Neural cell (in vitro differentiated cells): ENCODE data around the gene MSMB. TPM values are rescaled to one million over a fixed set of nuclear protein-coding genes. Genes with fewer than 3 reads are reported as not detected.
"Not testable (repeated sequence)": the region's sequence is repeated elsewhere in the genome, so short reads cannot be mapped to it uniquely, and the experiment has no call there.

Source experiments
- H2AFZ ChIP-seq: fragments of 200-600, 300-800 bp; sonication (generic), shearing (Covaris generic); 2 replicates; pipeline ENCODE4 v1.6.0; 2014; ENCODE audit warnings: low read depth, mild to moderate bottlenecking, antibody characterized with exemption, low read length, moderate library complexity
- H3F3A ChIP-seq: fragments of 200-600 bp; shearing (Covaris generic); 2 replicates; pipeline ENCODE4 v1.6.1; 2016; ENCODE audit warnings: mild to moderate bottlenecking, moderate library complexity, mixed read lengths, antibody characterized with exemption, low read length; ENCODE audit not compliant: insufficient read depth, poor library complexity, severe bottlenecking
- H3K27ac ChIP-seq: fragments of 200-600, 300-800 bp; sonication (generic), shearing (Covaris generic); 2 replicates; pipeline ENCODE4 v1.5.1; 2014; ENCODE audit warnings: mild to moderate bottlenecking, low read length, moderate library complexity
- H3K27me3 ChIP-seq: fragments of 300-800, 200-600 bp; sonication (generic), shearing (Covaris generic); 2 replicates; pipeline ENCODE4 v1.6.0; 2014; ENCODE audit warnings: mild to moderate bottlenecking, low read depth, low read length, moderate library complexity; ENCODE audit not compliant: insufficient read depth
- H3K36me3 ChIP-seq: fragments of 300-800, 200-600 bp; sonication (generic), shearing (Covaris generic); 2 replicates; pipeline ENCODE4 v1.5.1; 2014; ENCODE audit warnings: mild to moderate bottlenecking, antibody characterized with exemption, low read length, moderate library complexity; ENCODE audit not compliant: insufficient read depth
- H3K4me2 ChIP-seq: fragments of 300-800, 200-600 bp; sonication (generic), shearing (Covaris generic); 2 replicates; pipeline ENCODE4 v1.6.0; 2014; ENCODE audit warnings: mild to moderate bottlenecking, low read length
- H3K4me3 ChIP-seq: fragments of 300-800, 200-600 bp; sonication (generic), shearing (Covaris generic); 2 replicates; pipeline ENCODE4 v1.5.1; 2014; ENCODE audit warnings: mild to moderate bottlenecking, low read length, moderate library complexity
- H3K79me2 ChIP-seq: fragments of 200-600 bp; shearing (Covaris generic); replicated peaks from 2 replicates; pipeline ENCODE4 v1.6.0; 2014; ENCODE audit warnings: mild to moderate bottlenecking, low read length, moderate library complexity; ENCODE audit not compliant: insufficient read depth
- H3K9ac ChIP-seq: fragments of 300-800, 200-600 bp; sonication (generic), shearing (Covaris generic); 2 replicates; pipeline ENCODE4 v1.6.1; 2016; ENCODE audit warnings: mild to moderate bottlenecking, low read length, mixed read lengths
- H3K9me2 ChIP-seq: fragments of 200-600 bp; shearing (Covaris generic); 2 replicates; pipeline ENCODE4 v1.6.1; 2016; ENCODE audit warnings: mild to moderate bottlenecking, low read length, mixed read lengths; ENCODE audit not compliant: insufficient read depth
- H3K9me3 ChIP-seq: fragments of 200-600, 300-800 bp; sonication (generic), shearing (Covaris generic); 2 replicates; pipeline ENCODE4 v1.6.1; 2016; ENCODE audit warnings: mild to moderate bottlenecking, mixed run types, low read length, moderate library complexity, mixed read lengths
- H4K20me1 ChIP-seq: fragments of 200-600 bp; shearing (Covaris generic); 2 replicates; pipeline ENCODE4 v1.6.1; 2016; ENCODE audit warnings: mild to moderate bottlenecking, mixed run types; ENCODE audit not compliant: insufficient read depth
- EP300 ChIP-seq: fragments of 450-650 bp; conservative IDR thresholded peaks from 2 replicates; pipeline ENCODE4 v1.6.1; 2014; ENCODE audit warnings: antibody characterized with exemption, mild to moderate bottlenecking, moderate library complexity; ENCODE audit not compliant: poor library complexity, severe bottlenecking
- EZH2 ChIP-seq: fragments of 200-600, 300-800 bp; shearing (Covaris generic), sonication (generic); IDR thresholded peaks from 2 replicates; pipeline ENCODE4 v1.6.1; 2014; ENCODE audit warnings: antibody characterized with exemption, low read length, borderline replicate concordance, mild to moderate bottlenecking; ENCODE audit not compliant: insufficient read depth, poor library complexity, severe bottlenecking
- MXI1 ChIP-seq: fragments of 450-650 bp; conservative IDR thresholded peaks from 2 replicates; pipeline ENCODE4 v1.6.1; 2014; ENCODE audit warnings: antibody characterized with exemption, mild to moderate bottlenecking; ENCODE audit not compliant: poor library complexity, severe bottlenecking
- POLR2AphosphoS5 ChIP-seq: IDR thresholded peaks from 2 replicates; pipeline ENCODE4 v1.6.1; 2012
- RAD21 ChIP-seq: fragments of 450-650 bp; conservative IDR thresholded peaks from 2 replicates; pipeline ENCODE4 v1.6.1; 2014; ENCODE audit warnings: antibody characterized with exemption, mild to moderate bottlenecking, moderate library complexity
- SMC3 ChIP-seq: fragments of 450-650 bp; conservative IDR thresholded peaks from 2 replicates; pipeline ENCODE4 v1.6.1; 2014; ENCODE audit warnings: antibody characterized with exemption, mild to moderate bottlenecking, moderate library complexity; ENCODE audit not compliant: poor library complexity
- TAF1 ChIP-seq: IDR thresholded peaks from 2 replicates; pipeline ENCODE4 v1.6.1; 2012; ENCODE audit warnings: low read depth
- polyA plus RNA-seq: library from polyadenylated mRNA; depleted of rRNA; stranded (reverse); fragments of >200 nt; gene quantifications from 2 replicates; pipeline ENCODE4 v1.2.3, GENCODE V29; 2014
- TF ChIP-seq, protein P1 (sequence below): IDR thresholded peaks from 2 replicates; pipeline ENCODE4 v1.6.1; 2012; ENCODE audit warnings: borderline replicate concordance
- TF ChIP-seq, protein P2 (sequence below): fragments of 450-650 bp; IDR thresholded peaks from 2 replicates; pipeline ENCODE4 v1.5.1; 2014; ENCODE audit warnings: antibody characterized with exemption, mild to moderate bottlenecking, moderate library complexity; ENCODE audit not compliant: poor library complexity, severe bottlenecking

The MSMB gene
- polyA plus RNA-seq, 1 donor from 2014 or later, result not detected

DNA sequence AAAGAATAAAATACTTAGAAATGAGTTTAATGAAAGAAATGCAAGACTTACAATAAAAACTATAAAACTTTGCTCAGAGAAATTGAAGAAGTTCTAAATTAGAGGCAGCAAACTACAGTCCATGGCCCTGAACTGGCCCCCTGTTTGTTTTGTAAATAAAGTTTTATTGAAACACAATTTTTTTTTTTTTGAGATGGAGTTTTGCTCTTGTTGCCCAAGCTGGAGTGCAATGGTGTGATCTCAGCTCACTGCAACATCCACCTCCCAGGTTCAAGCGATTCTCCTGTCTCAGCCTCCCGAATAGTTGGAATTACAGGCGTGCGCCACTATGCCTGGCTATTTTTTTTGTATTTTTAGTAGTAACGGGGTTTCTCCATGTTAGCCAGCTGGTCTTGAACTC is 11.9 kb upstream of the MSMB start:
- H3K36me3 ChIP-seq, H3K9ac ChIP-seq, H3K9me3 ChIP-seq, H3K27ac ChIP-seq, H3K4me3 ChIP-seq, H3K27me3 ChIP-seq, H3K79me2 ChIP-seq, H3K9me2 ChIP-seq, H3K4me2 ChIP-seq, H2AFZ ChIP-seq, H4K20me1 ChIP-seq, H3F3A ChIP-seq: not testable (repeated sequence)

DNA sequence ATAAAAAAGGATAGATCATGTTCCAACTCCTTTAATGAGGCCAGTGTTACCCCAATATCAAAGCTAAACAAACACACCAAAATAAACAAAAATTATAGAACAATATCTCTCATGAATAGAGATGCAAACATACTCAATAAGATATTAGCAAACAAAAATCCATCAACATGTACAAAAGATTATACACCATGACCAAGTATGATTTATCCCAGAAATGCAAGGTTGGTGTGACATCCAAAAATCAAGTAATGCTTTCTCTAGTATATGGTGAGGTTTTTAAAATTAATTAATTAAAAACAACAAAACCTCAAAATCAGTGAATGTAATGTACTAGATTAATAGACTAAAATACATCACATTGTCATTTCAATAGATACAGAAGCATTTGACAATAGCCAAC is 11.0 kb upstream of the MSMB start:
- Histone ChIP-seq H3K9ac (no peak overlapping the region), H2AFZ (no peak overlapping the region), H3K4me3 (no peak overlapping the region), H3K27ac (no peak overlapping the region), H3K36me3 (no peaks in the 10 kb centered on the region), H3K27me3 (no peaks in the 10 kb centered on the region), H3F3A (no peaks in the 10 kb centered on the region), H3K9me3 (no peaks in the 10 kb centered on the region), H3K79me2 (no peaks in the 10 kb centered on the region), H4K20me1 (no peaks in the 10 kb centered on the region), H3K9me2 (no peaks in the 10 kb centered on the region), H3K4me2 (no peak overlapping the region)
- no peak for TF ChIP-seq MXI1
- no peak for TF ChIP-seq SMC3
- no peak for TF ChIP-seq RAD21
- no peak for TF ChIP-seq POLR2AphosphoS5
- TF ChIP-seq, protein P1, sequence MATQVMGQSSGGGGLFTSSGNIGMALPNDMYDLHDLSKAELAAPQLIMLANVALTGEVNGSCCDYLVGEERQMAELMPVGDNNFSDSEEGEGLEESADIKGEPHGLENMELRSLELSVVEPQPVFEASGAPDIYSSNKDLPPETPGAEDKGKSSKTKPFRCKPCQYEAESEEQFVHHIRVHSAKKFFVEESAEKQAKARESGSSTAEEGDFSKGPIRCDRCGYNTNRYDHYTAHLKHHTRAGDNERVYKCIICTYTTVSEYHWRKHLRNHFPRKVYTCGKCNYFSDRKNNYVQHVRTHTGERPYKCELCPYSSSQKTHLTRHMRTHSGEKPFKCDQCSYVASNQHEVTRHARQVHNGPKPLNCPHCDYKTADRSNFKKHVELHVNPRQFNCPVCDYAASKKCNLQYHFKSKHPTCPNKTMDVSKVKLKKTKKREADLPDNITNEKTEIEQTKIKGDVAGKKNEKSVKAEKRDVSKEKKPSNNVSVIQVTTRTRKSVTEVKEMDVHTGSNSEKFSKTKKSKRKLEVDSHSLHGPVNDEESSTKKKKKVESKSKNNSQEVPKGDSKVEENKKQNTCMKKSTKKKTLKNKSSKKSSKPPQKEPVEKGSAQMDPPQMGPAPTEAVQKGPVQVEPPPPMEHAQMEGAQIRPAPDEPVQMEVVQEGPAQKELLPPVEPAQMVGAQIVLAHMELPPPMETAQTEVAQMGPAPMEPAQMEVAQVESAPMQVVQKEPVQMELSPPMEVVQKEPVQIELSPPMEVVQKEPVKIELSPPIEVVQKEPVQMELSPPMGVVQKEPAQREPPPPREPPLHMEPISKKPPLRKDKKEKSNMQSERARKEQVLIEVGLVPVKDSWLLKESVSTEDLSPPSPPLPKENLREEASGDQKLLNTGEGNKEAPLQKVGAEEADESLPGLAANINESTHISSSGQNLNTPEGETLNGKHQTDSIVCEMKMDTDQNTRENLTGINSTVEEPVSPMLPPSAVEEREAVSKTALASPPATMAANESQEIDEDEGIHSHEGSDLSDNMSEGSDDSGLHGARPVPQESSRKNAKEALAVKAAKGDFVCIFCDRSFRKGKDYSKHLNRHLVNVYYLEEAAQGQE, result no peak
- no peak for TF ChIP-seq TAF1

DNA sequence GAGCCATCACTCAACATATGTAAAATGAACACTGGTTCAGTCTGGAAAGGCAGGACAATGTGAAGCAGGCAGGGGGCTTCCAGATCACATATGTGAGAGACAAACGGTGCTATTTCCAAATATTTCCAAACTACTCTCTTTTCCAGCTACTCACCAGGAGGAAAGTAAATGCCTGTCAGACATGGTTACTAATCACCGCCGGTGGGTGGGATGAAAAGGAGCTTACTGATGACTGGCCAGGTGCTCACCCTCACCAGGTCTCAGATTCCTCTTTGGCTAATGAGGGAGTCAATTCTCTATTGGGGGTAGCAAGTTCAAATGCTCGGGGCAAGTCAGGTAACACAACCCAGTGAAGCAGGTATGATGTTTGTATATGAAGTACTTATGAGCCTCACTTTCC is 9.7 kb upstream of the MSMB start:
- Histone ChIP-seq H3F3A (no peaks in the 10 kb centered on the region), H3K79me2 (no peaks in the 10 kb centered on the region), H3K4me2 (no peak overlapping the region), H4K20me1 (no peaks in the 10 kb centered on the region), H3K36me3 (no peaks in the 10 kb centered on the region), H3K9me3 (no peaks in the 10 kb centered on the region), H3K4me3 (no peak overlapping the region), H3K9ac (no peak overlapping the region), H3K27ac (no peak overlapping the region), H3K9me2 (no peaks in the 10 kb centered on the region), H3K27me3 (no peaks in the 10 kb centered on the region), H2AFZ (no peak overlapping the region)
- TF ChIP-seq SMC3 (no peak), POLR2AphosphoS5 (no peak), TAF1 (no peak), EZH2 (no peak), EP300 (no peak), MXI1 (no peak), RAD21 (no peak)
- TF ChIP-seq, protein P1, result no peak
- TF ChIP-seq, protein P2, sequence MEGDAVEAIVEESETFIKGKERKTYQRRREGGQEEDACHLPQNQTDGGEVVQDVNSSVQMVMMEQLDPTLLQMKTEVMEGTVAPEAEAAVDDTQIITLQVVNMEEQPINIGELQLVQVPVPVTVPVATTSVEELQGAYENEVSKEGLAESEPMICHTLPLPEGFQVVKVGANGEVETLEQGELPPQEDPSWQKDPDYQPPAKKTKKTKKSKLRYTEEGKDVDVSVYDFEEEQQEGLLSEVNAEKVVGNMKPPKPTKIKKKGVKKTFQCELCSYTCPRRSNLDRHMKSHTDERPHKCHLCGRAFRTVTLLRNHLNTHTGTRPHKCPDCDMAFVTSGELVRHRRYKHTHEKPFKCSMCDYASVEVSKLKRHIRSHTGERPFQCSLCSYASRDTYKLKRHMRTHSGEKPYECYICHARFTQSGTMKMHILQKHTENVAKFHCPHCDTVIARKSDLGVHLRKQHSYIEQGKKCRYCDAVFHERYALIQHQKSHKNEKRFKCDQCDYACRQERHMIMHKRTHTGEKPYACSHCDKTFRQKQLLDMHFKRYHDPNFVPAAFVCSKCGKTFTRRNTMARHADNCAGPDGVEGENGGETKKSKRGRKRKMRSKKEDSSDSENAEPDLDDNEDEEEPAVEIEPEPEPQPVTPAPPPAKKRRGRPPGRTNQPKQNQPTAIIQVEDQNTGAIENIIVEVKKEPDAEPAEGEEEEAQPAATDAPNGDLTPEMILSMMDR, result no peak
